Hematopoietic multipotent progenitor cell treated with erythropoietin and hydrocortisone succinate and interleukin-3 and kit ligand, for 4 days (in vitro differentiated cells): ENCODE data around the gene ZNF394.
"Not testable (repeated sequence)": the region's sequence is repeated elsewhere in the genome, so short reads cannot be mapped to it uniquely, and the experiment has no call there.

Experiments
- DNase-seq: peaks from one replicate; pipeline ENCODE4 v3.0.0-alpha.2; 2015

The ZNF394 gene

GRCh38 chr7:99499721-99500636 is at the start of gene ZNF394:
ZNF394 (minus strand) TSS chr7:99500281; CDS start chr7:99500093, 188 bp downstream.
- peak; percentile 97 for DNase-seq

- not testable (repeated sequence) for DNase-seq
Measured at GRCh38 chr7:99549545-99549944, 49.5 kb upstream of the ZNF394 start.

GRCh38 chr7:99545308-99545707 is 45.2 kb upstream of the ZNF394 start:
- DNase-seq, result not testable (repeated sequence)

GRCh38 chr7:99543916-99544315 is 43.8 kb upstream of the ZNF394 start:
- DNase-seq, result no peak

- no peak for DNase-seq
Measured at GRCh38 chr7:99543081-99543671, 43.1 kb upstream of the ZNF394 start.

- no peak for DNase-seq
Measured at GRCh38 chr7:99541212-99541611, 41.1 kb upstream of the ZNF394 start.

GRCh38 chr7:99540542-99540941 is 40.5 kb upstream of the ZNF394 start:
- no peak for DNase-seq

GRCh38 chr7:99539213-99539811 is 39.2 kb upstream of the ZNF394 start:
- DNase-seq, result no peak

GRCh38 chr7:99535667-99536066 is 35.6 kb upstream of the ZNF394 start:
- DNase-seq, result no peak

- no peak for DNase-seq
Measured at GRCh38 chr7:99531354-99531765, 31.3 kb upstream of the ZNF394 start.

- DNase-seq, result peak; percentile 66
Measured at GRCh38 chr7:99525713-99526440, 25.8 kb upstream of the ZNF394 start.

GRCh38 chr7:99521399-99521798 is 21.3 kb upstream of the ZNF394 start:
- no peak for DNase-seq

- no peak for DNase-seq
Measured at GRCh38 chr7:99514050-99514449, 14.0 kb upstream of the ZNF394 start.

GRCh38 chr7:99505324-99505662 is 5.2 kb upstream of the ZNF394 start:
- DNase-seq, result no peak

- peak; percentile 99 for DNase-seq
Measured at GRCh38 chr7:99504603-99505323, 4.7 kb upstream of the ZNF394 start, which contains the start of gene ZKSCAN5. ZKSCAN5 (plus strand) TSS chr7:99504662; CDS start chr7:99506045, 1,383 bp downstream.

- DNase-seq, result no peak
Measured at GRCh38 chr7:99504281-99504602, 4.2 kb upstream of the ZNF394 start.

- DNase-seq, result peak; percentile 53
Measured at GRCh38 chr7:99501236-99501635, 1.2 kb upstream of the ZNF394 start.

- DNase-seq, result no peak
Measured at GRCh38 chr7:99500637-99501009, 542 bp upstream of the ZNF394 start.

- peak; percentile 67 for DNase-seq
Measured at GRCh38 chr7:99499371-99499720, 735 bp downstream of the ZNF394 start.

GRCh38 chr7:99498546-99498944 is 1.5 kb downstream of the ZNF394 start:
- no peak for DNase-seq

- DNase-seq, result peak; percentile 86
Measured at GRCh38 chr7:99497766-99498545, 2.1 kb downstream of the ZNF394 start.

GRCh38 chr7:99493823-99494222 is 6.3 kb downstream of the ZNF394 start:
- DNase-seq, result no peak
